Esophagus squamous epithelium (tissue), 4 donors: ENCODE data around the gene TPK1.

Source experiments
- POLR2A ChIP-seq, 4 donors: fragments of 450-650 bp; IDR thresholded peaks; one replicate each; pipeline ENCODE4 v1.6.1; 2017; ENCODE audit warnings: antibody characterized with exemption in 4 of 4, mild to moderate bottlenecking in 4 of 4, moderate library complexity in 3 of 4
- TF ChIP-seq, protein P1 (sequence below), 6 experiments: fragments of 450-650 bp in 4 of 6; fragments of 200-600 bp in 2 of 6; sonication (generic) in 2 of 6; IDR thresholded peaks; one replicate each; pipeline ENCODE4 v1.5.1; 2016 to 2019; ENCODE audit warnings: antibody characterized with exemption in 6 of 6, mild to moderate bottlenecking in 4 of 6, moderate library complexity in 4 of 6

DNA sequence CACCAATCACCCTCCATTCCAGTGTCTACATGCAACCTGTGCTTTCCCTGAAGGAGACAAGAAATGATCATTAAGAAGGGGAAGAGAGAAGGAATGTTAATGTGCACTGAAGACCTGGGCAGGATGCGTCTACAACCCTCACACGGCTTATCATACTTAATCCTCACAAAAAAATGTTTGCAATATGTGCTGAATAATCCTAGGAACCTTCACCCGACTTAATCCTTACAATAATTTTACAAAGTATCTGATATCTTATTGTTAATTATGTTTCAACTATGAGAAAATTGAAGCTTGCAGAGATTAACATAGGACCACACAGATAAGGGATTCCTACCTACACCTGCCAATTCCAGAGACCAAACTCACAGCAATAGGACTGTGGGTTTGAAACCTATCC, 287.3 kb downstream of the TPK1 start:
- TF ChIP-seq POLR2A (IDR thresholded peaks at IDR 0.05) = no peak
- TF ChIP-seq, protein P1, sequence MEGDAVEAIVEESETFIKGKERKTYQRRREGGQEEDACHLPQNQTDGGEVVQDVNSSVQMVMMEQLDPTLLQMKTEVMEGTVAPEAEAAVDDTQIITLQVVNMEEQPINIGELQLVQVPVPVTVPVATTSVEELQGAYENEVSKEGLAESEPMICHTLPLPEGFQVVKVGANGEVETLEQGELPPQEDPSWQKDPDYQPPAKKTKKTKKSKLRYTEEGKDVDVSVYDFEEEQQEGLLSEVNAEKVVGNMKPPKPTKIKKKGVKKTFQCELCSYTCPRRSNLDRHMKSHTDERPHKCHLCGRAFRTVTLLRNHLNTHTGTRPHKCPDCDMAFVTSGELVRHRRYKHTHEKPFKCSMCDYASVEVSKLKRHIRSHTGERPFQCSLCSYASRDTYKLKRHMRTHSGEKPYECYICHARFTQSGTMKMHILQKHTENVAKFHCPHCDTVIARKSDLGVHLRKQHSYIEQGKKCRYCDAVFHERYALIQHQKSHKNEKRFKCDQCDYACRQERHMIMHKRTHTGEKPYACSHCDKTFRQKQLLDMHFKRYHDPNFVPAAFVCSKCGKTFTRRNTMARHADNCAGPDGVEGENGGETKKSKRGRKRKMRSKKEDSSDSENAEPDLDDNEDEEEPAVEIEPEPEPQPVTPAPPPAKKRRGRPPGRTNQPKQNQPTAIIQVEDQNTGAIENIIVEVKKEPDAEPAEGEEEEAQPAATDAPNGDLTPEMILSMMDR (IDR thresholded peaks at IDR 0.05) = no peak
